Activated T-cell treated with anti-CD3 and anti-CD28 coated beads for 4 hours (primary cell): ENCODE data around the gene HRH3.

Source experiments
- DNase-seq: peaks from one replicate; pipeline ENCODE4 v3.0.0-alpha.2; 2020

HRH3 gene

DNA sequence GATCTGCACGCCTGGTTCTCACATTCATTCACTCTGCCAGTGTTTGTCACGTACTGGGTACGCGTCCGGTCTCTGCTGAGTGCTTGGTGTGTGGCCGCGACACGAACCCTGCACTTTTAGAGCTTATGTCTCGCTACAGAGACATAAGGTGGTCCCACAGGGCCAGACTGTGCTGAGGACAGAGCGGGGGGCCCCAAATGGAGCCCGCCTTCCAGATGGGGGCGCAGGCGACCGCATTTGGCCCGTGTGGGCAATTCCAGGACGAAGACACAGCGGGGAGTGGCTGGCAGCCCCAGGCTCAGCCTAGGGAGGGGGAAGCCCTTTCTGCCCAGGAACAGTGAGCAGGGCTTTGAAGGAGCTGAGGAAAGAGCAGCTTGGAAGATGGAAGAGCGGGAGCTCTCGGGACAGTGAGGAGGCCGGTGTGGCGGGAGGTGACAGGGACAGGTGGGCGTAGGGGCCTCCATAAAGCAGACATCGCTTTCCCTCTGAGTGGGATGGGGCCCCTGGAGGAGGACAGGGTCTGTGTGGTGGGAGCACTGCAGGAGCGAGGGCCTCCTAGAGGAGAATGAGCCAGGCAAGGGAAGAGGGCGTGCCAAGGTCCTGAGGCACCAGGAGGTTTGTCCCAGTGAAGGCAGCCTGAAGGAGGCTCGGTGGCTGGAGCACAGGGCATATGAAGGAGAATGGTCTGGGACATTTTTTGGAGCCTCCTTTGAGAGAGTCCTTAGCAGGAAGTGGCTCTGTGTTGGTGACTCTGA lies 45.0 kb downstream of the HRH3 start:
- no peak for DNase-seq

DNA sequence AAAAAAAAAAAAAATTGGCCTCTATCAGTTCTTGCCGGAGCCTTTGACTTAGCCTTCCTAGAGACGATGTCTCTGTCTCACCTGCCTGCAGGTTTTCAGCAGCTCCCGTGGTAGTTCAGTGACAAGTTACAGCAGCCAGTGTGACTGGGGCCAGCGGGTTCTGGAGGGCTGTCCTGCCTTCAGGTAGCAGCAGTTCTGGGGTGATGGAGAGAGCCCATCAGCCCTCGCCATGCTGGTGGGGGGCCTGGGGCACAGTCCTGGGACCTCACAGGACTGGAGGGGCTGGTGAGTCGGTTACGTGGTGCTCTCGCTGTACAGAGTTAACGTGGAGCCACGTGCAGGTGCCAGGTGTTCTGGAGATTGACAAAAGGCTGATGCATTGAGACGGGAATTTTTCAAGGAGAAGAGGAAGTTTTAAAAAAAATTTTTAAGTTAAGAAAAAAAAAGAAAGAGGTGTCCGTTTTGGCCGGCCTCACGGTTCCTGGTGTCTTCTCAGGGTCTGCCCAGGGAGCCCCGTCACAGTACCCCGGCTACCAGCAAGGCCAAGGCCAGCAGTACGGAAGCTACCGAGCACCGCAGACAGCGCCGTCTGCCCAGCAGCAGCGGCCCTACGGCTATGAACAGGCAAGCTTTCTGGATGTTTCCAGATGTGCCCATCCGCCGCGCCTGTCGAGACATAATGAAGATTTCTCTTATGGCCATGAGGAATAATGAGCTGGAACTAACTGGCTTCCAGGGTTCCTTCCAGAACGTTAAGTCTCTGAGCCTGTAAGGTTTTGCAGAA lies 45.9 kb downstream of the HRH3 start:
- DNase-seq: no peak

DNA sequence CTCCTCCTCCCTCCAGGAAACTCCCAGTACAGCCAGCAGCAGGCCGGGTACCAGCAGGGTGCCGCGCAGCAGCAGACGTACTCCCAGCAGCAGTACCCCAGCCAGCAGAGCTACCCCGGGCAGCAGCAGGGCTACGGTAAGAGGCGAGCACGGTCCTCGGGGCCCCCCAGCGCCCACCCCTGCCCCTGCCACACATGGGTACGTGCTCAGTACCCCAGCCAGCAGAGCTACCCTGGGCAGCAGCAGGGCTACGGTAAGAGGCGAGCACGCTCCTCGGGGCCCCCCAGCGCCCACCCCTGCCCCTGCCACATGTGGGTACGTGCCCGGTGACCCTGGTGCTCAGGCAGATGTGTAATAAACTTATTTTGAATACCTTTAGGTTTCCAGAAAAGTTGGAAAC lies 47.4 kb downstream of the HRH3 start:
- DNase-seq: no peak

DNA sequence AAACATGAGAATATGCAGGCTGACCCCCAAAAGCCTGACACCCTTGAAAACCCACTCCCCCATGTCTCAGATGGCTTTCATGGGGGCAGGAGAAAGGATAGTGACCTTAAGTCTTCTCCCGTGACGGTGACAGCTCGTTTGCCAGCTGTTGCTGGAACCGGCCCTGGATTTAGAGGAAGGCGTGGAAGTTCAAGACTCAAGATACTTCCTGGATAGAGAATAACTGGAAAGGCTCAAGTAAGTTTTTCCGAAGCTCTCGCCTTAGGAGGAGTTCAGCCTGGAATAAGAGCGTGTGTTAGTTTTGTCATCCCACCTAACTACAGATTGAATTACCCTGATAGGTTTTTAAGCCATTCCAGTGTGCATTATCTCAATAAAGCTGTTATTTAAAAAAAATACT lies 48.8 kb downstream of the HRH3 start:
- DNase-seq: no peak

DNA sequence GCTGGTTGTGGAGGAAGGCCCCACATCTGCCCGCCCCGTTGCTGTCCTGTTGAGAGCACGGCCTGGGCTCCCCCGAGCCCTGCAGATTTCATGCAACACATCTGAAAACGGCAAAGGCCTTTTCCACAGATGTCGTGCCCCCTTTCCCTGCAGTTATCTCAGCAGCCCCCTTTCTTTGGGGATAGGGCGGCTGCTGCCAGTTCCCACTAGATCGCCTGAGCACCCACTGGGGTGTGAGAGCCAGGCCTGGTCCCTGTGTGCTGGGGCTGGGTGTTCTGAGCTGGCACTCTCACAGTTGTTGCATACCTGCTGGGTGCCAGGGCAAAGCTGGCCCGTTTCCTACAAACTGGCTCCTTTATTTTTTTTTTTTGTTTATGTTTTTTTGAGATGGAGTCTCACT lies 49.5 kb downstream of the HRH3 start:
- no peak for DNase-seq

DNA sequence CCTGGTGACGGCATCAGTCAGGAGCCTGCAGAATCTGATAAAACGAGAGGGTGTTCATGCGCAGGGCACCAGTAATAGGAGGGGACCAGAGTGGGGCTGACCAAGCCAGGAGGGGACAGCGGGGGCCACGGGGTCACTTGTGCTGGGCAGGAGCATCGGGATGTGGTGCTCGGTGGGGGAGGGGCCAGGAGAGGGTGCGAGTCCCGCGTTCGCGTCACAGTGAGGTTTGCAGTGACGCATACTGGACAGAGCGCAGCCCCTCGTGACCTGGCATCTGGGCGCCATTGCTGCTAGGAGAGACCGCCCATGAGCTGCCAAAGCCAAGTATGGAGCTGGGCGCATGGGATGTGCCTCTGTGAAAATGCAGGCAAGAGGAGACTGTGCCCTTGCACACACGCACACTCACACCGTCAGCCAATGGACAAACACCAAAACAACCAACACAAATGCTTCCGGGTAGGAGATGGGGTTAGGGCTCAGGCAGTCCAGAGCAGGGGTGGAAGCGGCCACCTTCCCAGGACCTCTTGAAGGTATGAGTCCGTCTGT lies 51.1 kb downstream of the HRH3 start:
- no peak for DNase-seq

DNA sequence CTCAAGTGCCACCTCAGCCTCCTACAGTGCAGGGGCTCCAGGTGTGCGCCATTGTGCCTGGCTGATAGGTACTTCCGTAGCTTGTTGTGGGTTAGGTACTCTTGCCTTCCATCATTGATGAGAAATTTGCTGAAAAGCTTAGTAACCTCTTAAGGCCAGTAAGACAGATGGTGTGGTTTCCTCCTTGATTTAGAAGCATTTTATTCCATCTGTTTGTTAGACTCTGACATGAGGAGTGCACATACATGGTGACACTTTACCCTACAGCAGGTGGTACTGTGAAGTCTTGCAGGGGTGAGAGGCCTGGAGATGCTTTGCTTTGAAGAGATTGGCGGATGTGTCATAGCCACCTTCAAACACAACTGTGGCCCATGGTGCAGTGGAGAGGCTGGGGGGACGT lies 52.0 kb downstream of the HRH3 start:
- DNase-seq: no peak

DNA sequence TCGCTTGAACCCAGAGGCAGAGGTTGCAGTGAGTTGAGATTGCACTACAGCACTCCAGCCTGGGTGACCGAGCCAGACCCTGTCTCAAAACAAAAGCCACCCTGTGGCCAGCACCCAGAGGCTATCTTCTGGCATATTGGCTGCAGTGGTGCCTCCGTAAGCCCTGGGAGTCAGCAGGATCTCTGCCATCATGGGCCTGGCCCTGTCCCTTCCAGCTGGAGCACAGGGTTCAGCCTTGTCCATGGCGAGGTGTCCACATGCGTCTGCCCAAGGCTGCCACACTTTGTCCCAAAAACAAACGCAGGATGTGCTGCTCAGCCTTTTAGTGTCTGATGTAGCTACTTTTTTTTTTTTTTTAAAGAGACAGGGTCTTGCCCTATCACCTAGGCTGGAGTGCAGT lies 52.6 kb downstream of the HRH3 start:
- DNase-seq: no peak

DNA sequence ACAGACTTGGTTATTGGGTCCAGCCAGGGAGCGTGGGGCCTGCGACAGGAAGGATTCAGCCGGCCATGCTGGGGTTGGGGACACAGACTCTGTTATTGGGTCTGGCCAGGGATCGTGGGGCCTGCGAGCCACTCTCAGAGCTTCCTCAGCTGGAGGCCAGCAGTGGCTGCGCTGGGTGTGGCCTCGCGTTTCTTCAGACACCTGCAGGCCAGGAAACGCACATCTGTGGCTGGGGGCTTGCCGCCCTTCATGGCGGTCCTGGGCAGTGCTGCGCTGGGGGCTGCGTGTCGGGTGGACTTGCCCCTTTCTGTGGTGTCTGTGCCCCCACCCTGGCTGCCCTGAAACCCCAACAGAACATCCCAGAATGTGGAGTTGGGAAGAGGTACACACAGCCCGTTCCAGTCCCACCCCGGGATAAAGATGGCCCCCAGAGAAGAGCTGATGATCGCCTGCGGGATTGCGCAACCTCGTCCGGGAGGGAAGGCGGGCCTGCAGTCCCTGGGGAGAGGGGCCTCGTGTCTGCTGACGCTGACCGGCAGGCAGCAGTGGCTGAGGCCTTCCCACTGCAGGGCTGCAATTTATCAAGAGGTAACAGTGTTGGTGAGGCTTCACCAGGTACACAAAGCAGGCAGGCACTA lies 54.2 kb downstream of the HRH3 start:
- no peak for DNase-seq
